Measurements from ENCODE around the gene NEDD9.

NEDD9 gene

DNA sequence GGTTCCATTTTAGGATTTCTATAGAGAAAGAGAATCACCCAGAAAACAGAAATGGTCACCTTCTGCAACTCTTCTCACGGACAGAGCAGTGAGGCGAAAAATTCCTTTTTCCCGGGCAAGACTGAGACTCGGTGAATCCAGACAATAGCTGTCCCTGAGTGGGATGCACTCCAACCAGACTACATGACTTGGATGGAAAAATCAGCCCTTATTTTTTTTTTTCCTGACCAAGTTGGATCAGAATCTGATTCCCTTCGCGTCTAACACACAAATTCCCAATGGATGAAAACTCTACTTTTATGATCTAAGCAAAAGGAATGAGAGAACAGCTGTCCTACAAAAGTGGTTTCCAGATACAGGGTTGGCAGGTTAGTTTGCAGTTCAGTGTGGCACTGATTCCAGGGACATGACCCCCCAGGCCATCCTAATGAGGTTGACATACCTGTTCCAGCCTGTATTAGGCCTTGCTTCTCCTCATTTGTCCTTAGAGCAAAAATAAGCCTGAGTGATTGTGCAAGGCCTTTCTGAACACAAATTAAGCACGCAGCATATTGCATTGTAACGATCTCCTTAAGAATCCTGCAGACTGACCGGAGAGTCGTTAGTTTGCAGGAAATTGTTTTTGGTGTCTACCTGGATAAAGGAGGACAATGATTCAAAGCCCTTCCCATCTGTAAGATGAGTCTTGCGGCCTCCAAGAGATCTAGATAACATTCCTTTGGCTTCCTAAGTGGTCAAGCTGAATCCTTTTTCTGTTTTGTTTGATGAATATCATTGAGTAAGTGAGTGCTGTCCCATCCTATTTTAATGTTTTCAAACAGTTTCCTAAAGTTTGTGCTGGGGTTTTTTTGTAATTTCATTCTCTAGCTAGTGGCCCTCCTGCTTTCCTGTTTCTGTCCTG, 1.5 kb upstream of the NEDD9 start:
- peak; percentile 2 for DNase-seq (ENCODE audit: low spot score)

GRCh38 chr6:11232770-11233626, 530 bp upstream of the NEDD9 start:
- DNase-seq (ENCODE audit: low spot score): no peak

DNA sequence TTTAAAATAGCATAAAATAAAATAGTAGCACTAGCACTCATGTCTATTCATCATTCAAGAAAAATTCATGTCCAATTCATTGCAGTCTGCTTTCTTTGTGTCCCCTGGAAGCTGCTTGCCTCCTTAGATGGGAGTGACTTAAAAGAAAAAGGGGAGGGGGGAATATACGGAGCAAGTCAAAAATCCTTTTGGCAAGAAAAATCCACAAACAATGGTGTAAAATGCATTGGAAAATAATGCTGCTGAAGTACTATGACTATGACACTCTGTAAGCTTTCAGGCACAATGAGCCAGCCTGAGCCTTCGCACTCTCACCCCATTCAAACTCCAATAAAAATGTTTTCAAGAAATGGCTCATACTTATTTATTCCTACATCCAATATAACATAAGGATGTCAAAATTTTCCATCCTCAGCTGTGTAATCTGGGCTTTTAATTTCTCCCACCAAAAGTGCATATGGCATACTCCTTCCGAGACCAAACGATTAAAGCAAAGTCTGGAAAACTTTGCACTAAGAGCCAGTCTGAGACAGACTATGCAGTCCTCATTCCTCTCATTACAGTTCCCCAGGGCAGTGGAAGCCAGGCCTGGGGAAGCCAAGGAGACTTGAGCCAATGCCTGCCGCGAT, 790 bp downstream of the NEDD9 start:
- peak; percentile 55 for DNase-seq (ENCODE audit: low spot score)

GRCh38 chr6:11231108-11231463, 1.4 kb downstream of the NEDD9 start:
- no peak for DNase-seq (ENCODE audit: low spot score)

DNA sequence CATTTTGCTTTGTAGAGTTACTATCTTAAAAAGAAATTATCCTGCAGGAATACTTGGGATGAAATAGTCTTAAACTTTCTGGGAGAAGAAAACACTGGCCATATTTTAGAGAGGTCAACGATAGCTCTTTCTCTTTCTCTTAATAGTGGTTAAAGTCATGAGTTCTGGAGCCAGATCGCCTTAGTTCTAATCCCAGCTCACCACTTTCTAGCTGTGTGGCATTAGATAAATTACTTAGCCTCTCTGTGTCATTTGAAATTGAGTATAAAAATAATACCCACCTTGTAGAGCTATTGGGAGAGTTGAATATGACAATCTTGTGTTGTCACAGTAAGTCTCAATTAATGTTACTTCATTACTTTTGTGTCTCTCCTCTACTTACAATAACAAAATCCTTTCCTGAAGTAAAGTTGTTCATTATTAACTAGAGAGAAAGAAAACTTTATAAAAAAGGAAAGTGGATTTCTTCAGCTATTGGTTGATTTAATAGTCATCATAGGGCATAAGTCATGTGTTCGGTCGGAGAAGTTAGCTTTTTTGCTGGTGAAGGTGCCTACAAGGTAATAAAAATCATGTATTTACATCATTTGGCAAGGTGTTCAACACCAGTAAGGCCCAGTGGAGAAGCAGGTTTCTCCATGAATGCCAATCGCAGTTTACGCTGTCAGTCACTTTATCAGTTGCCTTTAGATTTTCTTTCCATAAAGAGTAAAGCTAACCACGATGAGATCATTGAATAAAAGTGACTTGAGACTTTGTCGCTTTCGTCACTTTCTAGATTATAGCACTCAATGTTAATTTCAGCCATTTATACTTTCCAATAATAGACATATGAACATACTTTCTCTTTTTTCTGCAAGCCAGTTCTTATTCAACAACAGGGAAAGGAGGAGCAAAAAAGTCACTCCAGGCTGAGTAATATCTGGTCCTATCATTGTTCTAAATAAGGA, 2.0 kb downstream of the NEDD9 start:
- peak; percentile 65 for DNase-seq (ENCODE audit: low spot score)

- DNase-seq (ENCODE audit: low spot score): peak; percentile 42
Observed at GRCh38 chr6:11229655-11230046, 2.8 kb downstream of the NEDD9 start.

DNA sequence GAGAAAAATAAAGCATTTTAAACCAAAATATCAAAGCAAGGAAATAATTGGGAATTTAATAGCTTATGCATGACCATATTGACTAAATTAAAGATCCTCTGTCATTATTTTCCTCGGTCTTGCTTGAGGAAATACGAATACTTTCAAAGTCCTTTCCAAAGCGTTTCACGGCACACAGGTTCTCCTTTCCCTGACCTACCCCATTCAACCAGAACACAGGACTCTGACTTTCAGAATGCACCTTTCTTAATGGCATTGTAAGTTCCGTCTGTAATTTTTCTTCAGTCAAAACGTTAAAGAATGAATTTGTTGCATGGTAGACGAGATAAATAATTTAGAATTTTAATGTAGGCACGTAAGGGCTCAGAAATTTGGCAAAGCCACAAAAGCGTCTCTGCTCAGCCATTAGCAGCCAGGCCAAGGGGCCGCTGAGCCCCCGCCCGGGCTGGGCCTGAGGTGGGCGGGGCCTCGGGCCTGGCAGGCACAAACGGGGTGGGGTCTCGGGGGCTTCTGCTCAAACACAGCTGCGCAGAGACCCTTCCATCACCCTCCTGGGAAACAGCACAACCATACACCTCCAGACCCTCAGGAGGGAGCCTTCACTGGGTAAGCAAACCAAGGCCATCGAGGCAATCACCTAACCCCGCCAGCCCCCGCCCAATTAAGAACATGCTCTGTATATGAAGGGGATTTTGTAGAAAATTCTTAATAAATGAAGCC, 3.4 kb downstream of the NEDD9 start:
- DNase-seq (ENCODE audit: low spot score): peak; percentile 42

DNA sequence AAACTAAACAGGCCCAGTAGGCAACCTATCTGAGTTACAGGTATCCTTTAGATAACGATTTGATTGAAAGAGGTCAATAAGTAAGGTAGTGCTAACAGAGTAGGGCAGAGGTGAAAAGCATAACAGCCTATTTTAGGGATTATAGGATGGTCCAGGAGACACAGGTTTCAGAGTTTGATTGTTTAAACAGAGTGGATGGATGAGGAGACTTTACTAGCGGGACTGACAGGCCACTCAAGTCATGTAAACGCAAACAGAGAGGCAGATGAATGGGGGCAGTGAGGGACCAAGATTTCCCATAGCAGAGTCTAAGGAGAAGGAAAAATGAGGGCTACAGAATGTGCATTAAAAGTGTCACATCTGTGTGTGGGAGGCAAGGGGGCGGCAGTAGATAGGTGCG, 4.8 kb downstream of the NEDD9 start:
- no peak for DNase-seq (ENCODE audit: low spot score)

DNA sequence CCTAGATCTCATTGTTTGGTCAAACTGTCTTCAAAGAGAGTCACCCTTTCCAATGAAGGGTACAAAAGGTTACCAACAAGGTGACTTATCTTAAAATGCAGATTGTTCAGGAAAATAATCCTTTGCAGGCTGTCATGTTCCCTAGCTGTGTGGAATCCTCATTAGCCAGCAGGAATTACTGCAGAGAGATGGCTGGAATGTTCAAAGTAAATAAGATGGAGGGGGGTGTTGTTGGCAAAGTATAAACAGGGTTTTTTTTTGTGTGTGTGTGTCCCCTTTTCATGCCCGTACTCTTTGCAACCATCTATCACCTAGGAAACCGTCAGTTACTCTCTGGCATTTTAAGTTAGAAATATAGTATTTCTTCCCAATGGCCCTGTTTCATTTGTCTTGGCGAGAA, 6.5 kb downstream of the NEDD9 start:
- no peak for DNase-seq (ENCODE audit: low spot score)

DNA sequence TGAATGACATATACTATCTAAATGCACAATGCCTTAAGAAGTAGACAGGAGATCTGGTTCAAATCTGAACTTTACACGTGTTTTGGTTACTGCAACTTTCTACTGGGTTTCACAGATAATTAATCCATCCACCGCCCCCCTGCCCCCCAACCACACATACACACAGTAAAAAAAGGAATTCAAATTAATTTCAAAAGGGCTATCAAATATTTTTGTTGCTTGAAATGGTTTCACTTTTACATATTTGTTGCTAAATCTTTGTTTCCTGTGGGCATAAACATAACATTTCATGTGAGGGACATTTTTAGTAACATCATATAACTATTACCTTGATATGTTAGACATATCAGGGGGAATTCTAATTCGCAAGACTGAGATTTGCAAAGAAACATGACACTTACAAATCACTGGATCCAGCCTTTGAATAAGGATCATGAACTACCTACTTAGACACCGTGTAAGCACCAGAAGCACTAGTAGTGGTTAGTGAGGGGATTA, 7.5 kb downstream of the NEDD9 start:
- no peak for DNase-seq (ENCODE audit: low spot score)

DNA sequence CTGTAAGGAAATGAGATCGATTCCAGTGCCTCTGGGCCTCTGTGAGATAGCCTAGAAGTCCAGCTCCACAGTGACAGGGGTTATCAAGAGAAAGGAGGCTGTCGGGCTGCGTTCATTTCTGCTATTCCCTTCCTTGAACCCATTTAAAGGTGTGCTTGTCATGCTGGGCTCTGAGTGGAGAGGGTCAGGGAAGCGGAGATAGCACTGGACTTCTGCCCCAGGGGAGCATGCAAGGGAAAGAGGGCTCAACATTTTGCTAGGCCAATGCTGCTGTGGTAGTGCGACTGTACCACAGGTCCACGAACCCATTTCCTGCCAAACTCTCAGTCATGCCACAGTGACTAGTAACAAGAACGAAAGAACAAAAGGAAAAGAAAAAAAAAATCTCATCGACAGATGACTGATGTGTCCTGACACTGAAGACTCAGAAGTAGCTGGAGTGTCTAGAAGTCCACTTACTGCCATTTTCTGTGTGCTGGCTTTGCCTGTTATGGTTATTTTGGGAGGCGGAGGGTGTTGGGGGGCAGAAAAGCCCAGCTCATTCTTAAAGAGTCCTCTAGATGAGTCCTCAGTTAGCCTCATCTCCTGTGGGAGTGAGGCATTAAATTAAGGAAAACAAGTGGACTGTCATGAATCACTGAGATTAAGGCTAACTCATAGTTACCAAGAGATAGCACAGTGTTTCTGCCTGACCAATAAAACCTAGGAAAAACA, 8.1 kb downstream of the NEDD9 start:
- DNase-seq (ENCODE audit: low spot score): peak; percentile 73

DNA sequence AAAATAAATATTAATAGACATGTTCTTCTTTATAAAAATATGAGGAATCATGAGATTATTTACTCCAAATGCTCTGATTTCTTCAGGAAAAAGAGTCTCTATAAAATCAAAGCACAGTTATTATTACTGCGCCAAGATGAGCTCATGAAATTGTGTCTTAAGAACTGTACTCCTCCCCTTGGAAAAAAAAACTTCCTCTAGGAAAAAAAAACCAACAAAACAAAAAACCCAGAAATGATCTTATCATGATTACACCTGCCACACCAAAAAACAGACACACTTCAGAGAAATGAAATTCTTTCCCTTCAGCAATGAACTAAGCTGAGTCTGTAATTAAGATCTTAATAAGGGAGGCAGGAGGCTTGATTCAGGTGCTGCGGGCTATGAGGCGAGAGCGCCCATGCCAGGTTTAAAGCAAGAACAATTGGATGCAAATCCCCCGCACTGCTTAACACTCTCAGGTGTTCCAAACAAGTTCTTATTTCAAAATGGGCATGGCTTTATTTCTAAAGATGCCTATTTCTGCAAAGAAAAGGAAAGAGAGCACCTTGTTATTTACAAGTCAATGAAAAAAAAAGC, 9.1 kb downstream of the NEDD9 start:
- DNase-seq (ENCODE audit: low spot score): peak; percentile 33

DNA sequence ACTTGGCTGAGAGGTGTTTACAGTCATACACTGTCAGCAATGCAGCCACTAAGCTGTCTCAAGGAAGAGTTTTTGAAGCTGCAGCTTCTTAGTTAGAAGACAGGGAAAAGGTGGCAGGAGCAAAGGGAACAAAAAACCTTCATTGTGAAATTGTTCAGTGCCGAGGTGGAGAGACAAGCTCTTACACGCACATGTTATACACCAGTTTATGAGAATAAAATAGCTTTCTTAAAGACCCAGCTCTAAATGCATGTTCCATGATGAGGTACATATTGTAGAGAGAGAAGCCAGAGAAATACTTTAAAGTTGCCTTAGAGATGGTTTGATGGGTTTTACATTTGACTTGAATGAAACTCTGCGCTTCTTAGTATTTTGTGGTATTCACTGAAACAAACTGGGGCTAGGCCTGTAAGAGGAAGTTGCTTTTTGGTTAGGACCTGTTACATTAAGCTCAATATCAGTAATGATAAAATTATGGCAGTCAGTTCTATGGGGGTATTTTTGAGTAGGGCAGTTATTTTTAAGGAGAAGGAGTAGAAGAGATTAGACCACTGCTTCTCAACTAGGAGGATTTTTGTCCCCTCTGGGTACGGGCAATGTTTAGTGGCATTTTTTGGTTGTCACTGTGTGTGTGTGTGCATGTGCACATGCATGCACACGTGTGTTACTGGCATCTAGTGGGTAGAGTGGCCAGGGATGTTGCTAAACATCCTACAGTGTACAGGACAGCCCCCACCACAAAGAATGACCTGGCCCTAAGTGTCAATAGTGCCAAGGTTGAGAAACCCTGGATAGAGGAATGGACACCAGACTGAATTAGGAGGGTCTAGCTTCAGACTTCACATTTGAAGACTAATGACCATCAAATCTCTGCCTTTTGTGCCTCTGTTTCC, 9.8 kb downstream of the NEDD9 start:
- DNase-seq (ENCODE audit: low spot score): peak; percentile 1

GRCh38 chr6:11221623-11222384, 10.7 kb downstream of the NEDD9 start:
- no peak for DNase-seq (ENCODE audit: low spot score)

- DNase-seq (ENCODE audit: low spot score): peak; percentile 47
Observed at GRCh38 chr6:11219400-11219834, 13.1 kb downstream of the NEDD9 start.

GRCh38 chr6:11218538-11219399, 13.7 kb downstream of the NEDD9 start:
- peak; percentile 87 for DNase-seq (ENCODE audit: low spot score)

- no peak for DNase-seq (ENCODE audit: low spot score)
Observed at GRCh38 chr6:11218102-11218442, 14.4 kb downstream of the NEDD9 start.
